ENCODE measurements around the gene TSPY9.
"Not testable (repeated sequence)": the region's sequence is repeated elsewhere in the genome, so short reads cannot be mapped to it uniquely, and the experiment has no call there.

DNA sequence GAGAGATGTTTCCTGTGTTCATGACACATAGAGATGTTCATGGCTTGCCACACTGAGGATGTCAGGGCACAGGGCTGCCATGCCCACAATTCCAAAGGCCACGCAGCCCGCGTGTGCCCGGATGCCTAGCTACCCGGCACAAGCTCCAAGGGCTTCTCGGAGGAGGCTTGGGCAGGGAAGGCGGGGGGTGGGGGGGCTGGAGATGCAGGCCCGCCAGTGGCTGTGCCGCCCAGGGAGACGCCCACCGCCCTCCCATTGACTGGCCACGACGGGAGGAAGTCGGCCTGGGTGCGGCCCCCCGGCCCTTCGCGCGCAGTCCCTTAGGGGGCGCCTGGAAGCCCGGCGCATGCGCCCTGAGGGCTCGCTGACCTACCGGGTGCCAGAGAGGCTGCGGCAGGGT is at the start of gene TSPY9:
- not testable (repeated sequence) for TF ChIP-seq CTCF (IDR thresholded peaks at IDR 0.05; ENCODE audit: poor library complexity, severe bottlenecking); EP300 (conservative IDR thresholded peaks at IDR 0.05; ENCODE audit: poor library complexity, severe bottlenecking); RAD21 (conservative IDR thresholded peaks at IDR 0.05)
